GF-D8 (cell line): ENCODE measurements around the gene KNDC1.

Experiments used
- DNase-seq: peaks from one replicate; lab custom pipeline; 2025; lab: John Stamatoyannopoulos, UW

The KNDC1 gene

GRCh38 chr10:133241501-133242205 lies 81.6 kb downstream of the KNDC1 start:
- no peak for DNase-seq

- no peak for DNase-seq
These were observed 82.8 kb downstream of the KNDC1 start for GRCh38 chr10:133242611-133243356.

DNA sequence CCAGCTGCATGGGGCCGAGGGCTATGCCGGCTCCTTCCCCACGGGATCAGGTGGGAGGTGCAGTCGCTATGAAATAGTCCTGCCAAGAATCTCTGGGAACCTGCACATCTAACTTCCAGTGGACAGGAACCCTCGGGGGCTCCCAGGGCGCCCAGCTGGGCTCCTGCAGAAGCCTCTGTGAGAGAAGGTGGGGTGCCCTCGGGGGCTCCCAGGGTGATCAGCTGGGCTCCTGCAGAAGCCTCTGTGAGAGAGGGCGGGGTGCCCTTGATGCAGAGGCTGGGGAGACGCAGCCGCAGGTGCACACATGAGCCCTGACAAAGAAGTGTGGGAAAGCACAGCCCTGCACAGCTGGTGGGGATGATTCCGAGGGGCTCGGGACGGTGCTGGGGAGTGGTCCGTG lies 83.6 kb downstream of the KNDC1 start:
- no peak for DNase-seq

DNA sequence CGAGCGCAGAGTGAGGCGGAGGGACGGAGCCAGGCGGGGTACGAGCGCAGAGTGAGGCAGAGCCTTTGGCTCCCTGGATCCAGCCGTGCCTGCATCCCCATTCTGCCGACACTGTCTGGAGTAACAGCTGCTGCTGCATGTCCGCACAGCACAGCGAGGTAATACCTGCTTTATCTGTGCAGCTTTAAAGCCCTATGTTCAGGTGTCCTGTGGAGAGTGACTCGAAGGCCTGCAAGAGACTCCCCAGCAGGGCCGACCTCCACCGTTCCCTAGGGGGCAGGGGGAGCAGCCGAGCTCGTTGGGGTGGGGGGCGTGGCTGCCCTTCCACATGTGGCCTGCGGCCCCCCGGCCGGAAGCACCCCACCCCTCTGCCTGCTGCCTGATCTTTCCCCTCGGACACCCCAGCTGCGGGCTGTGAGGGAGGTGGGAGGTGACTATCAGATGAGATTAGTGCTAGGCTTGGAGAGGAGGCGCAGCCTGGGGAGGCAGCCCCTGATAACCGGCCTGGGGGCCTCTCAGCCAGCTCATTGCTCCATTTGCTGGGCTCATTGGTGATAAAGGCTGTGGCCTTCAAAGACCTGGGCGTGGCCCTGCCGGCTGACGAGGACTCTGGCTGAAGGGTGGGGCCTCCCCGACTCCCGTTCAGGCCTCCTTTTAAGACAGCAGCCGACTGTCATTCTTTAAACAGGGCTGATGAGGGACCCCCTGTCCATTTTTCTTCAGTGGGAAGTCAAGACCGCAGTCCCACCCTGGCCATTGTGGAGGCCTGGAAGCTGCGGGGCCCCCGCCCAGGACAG lies 85.6 kb downstream of the KNDC1 start:
- DNase-seq, result no peak

DNA sequence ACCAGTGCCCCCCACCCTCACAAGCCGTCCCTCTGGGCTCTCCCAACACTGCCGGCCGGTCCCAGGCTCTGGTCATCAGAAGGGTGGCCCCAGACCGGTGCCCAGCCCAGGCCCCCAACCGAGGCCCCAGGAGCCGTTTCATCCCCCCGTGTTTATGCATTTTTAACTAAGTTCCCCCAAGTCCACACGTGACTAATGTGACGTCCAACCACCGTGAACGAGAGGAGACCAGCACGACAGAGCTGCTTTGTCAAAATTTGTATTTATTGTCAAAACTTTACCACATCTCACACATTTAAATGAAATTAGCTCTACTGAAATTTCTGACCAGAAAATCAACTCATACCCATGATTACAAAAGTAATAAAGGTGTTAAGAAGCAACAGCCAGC lies 86.2 kb downstream of the KNDC1 start:
- no peak for DNase-seq

- DNase-seq, result no peak
These were observed 87.8 kb downstream of the KNDC1 start for GRCh38 chr10:133247681-133248333.

DNA sequence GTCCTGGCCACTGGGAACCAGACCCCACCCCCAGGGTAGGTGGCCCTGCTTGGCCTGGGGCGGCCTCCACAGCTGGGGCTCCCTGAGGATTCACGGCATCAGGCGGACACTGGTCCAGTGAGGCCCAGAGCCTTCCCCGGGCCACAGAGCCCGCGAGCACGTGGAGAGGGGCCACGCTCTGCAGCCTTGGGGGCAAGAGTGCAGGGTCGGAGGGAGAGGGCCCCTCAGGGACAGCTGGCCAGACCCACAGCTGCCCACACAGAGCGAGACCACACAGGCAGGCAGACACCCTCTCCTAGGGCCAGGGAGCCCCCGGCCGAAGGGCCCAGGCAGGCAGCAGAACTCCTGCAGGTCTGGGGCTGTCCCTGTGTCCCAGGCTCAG lies 88.3 kb downstream of the KNDC1 start:
- no peak for DNase-seq

DNA sequence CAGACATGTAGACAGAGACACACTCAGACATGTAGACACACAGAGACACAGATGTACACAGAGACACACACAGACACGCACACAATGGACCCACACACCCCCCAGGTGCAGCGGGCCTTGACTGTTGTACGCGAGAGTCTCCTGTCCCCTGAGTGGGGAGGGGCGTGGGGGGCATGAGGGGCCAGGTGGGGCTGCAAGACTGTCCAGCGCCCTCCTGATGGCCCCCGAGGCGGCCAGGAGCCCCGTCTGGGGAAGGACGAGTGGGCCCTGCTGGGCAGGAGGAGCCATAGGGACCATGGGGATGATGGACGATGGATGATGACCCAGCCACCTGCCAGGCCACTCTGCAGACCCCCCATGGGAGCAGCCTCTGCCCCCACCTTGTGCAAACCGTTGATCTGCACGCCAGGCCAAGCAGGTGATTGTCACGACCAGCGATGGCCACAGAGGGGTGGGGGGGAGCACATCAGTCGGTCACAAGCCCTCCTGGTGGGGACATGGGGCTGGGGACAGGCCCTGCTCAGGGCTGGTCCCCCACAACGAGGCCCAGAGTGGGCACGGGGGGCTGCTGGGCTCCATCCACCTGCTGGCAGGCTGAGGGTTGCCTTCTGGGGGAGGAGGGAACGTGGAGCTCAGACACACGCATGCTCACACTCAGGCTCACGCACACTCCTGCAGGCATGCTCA lies 89.2 kb downstream of the KNDC1 start:
- DNase-seq, result no peak

GRCh38 chr10:133249975-133250754 lies 90.1 kb downstream of the KNDC1 start:
- DNase-seq, result no peak

- no peak for DNase-seq
These were observed 91.6 kb downstream of the KNDC1 start for GRCh38 chr10:133251388-133252222.

GRCh38 chr10:133252223-133252552 lies 92.2 kb downstream of the KNDC1 start:
- DNase-seq, result no peak

- no peak for DNase-seq
These were observed 93.4 kb downstream of the KNDC1 start for GRCh38 chr10:133253361-133253955.

DNA sequence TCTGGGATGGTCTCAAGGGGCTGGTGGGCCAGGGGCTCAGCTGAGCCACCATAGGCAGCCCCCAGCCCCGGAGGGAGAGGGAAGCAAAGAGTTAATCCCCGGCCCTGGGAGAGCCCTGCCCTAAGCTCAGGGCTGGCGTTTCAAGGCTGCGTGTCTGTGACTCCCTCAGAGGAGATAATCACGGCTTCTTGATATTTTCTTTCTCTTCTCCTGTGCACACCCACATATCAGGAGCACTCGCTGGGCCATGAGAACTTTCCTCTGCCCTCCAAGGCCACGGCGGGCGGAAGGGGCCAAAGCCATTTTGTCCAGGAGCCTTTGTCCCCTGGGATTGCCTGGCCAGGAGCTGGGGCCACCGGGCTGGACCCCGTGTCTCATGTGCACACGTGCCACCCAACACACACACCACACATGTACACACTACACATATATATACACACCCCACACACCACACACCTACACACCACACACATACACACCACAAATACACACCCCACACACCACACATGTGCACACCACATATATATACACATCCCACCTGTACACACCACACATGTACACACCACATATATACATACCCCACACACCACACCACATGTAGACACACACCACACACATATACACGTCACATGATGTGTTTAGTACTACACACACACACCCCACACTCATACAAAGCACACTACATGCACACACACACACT lies 94.6 kb downstream of the KNDC1 start:
- no peak for DNase-seq

DNA sequence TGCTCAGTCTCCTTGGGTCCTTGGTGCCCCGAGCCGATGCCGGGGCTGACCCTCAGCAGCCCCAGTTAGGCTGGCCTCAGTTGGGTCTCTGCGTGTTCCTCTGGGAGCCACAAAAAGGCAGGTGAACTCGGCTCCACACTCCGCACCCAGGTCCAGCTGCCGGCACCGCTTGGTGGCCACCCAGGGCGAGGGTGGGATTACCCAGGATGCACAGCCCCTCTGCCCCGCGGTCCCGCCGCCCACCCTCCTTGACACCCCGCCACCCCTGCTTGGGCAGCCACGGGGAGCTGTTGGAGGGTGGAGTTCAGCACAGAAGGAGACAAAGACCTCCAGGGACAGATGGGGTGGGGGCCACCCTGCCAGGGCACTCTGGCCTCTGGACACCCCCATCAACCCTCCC lies 95.3 kb downstream of the KNDC1 start:
- no peak for DNase-seq

- peak; percentile 75 for DNase-seq
These were observed 97.6 kb downstream of the KNDC1 start for GRCh38 chr10:133257489-133258065.

DNA sequence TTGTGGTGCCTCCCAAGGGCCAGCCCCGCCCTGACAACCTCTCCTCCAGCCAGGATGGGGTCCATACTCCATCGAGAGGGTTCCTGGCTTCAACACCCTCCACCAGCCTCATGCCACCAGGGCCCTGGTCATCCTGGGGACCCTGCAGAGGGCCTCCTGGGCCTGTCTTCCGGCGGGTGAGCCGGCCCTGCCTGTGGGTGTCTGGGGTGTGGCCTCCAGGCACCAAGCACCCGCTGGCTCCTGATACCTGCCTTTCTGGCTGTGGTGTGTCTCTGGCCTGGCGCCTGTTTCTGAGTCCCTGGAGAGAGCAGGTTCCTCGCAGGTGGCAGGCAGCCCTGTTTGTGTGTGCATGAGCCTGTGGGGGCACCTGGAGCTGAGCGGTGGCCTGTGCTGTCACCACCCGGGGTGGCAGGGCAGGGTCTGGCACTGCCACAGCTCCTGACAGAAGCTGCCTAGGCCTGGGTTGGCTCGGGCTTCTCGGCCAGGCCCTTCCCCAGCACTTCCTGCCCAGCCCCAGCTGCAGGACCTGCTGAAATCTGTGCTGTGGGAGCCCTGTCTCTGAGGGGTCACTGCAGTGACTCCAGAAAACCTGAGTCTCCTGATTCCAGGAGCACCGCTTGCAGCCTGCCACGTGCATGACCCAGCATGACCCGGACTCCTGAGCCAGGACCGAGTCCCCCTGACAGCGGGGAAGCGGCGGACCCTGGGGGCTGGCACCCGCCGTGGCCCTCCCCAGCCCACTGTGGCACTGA lies 98.2 kb downstream of the KNDC1 start:
- DNase-seq, result peak; percentile 22

- peak; percentile 97 for DNase-seq
These were observed 99.0 kb downstream of the KNDC1 start for GRCh38 chr10:133258818-133259601.
